HG03095 (cell line): ENCODE measurements around the gene SNRPD1.
"Not testable (repeated sequence)": the region's sequence is repeated elsewhere in the genome, so short reads cannot be mapped to it uniquely, and the experiment has no call there.

Experiments used
- ATAC-seq: cut with Tn5 transposase; IDR thresholded peaks from one replicate; pipeline ENCODE4 v1.9.1; 2021; ENCODE audit warnings: moderate library complexity; ENCODE audit not compliant: unreplicated experiment

Gene SNRPD1

GRCh38 chr18:21612125-21613039 is at the start of gene SNRPD1:
Gene SNRPD1 (plus strand): TSS chr18:21612314. CDS start chr18:21612430, 116 bp downstream.
- peak; percentile 99 for ATAC-seq

- no peak for ATAC-seq
Measured at GRCh38 chr18:21571772-21572171, 40.3 kb upstream of the SNRPD1 start.

- no peak for ATAC-seq
Measured at GRCh38 chr18:21575656-21576055, 36.5 kb upstream of the SNRPD1 start.

GRCh38 chr18:21584391-21584790 is 27.7 kb upstream of the SNRPD1 start:
- ATAC-seq: no peak

- ATAC-seq: not testable (repeated sequence)
Measured at GRCh38 chr18:21592361-21592760, 19.8 kb upstream of the SNRPD1 start.

- no peak for ATAC-seq
Measured at GRCh38 chr18:21593540-21594257, 18.4 kb upstream of the SNRPD1 start.

GRCh38 chr18:21597620-21598019 is 14.5 kb upstream of the SNRPD1 start:
- ATAC-seq: no peak

- ATAC-seq: no peak
Measured at GRCh38 chr18:21598726-21599584, 13.2 kb upstream of the SNRPD1 start.

GRCh38 chr18:21599585-21600525 is 12.3 kb upstream of the SNRPD1 start:
- peak; percentile 38 for ATAC-seq

GRCh38 chr18:21600526-21601410 is 11.3 kb upstream of the SNRPD1 start, which contains the start of gene ESCO1:
Gene ESCO1 (minus strand): TSS chr18:21600704. CDS start chr18:21574843, 25,861 bp downstream.
- ATAC-seq: peak; percentile 82

GRCh38 chr18:21602299-21602587 is 9.9 kb upstream of the SNRPD1 start:
- no peak for ATAC-seq

GRCh38 chr18:21604671-21605070 is 7.4 kb upstream of the SNRPD1 start:
- no peak for ATAC-seq

GRCh38 chr18:21605213-21605612 is 6.9 kb upstream of the SNRPD1 start:
- ATAC-seq: no peak

- peak; percentile 2 for ATAC-seq
Measured at GRCh38 chr18:21611401-21612124, 551 bp upstream of the SNRPD1 start.

GRCh38 chr18:21621640-21622039 is 9.5 kb downstream of the SNRPD1 start:
- not testable (repeated sequence) for ATAC-seq

- ATAC-seq: peak; percentile 96
Measured at GRCh38 chr18:21629089-21629832, 17.1 kb downstream of the SNRPD1 start.

- ATAC-seq: no peak
Measured at GRCh38 chr18:21632393-21632792, 20.3 kb downstream of the SNRPD1 start.
